Activated CD4-positive, alpha-beta T cell treated with anti-CD3 and anti-CD28 coated beads for 24 hours (primary cell): ENCODE results near the gene PKN1.
A peak's percentile ranks its signal among the peaks of the same experiment; 100 is the strongest.

ENCODE experiments used
- DNase-seq, 2 donors: peaks; one replicate each; pipeline ENCODE4 v3.0.0-alpha.2; 2020; ENCODE audit warnings: low read depth in 2 of 2

Gene PKN1

GRCh38 chr19:14406645-14407401, 26.3 kb upstream of the PKN1 start:
- DNase-seq, result no peak

- no peak for DNase-seq
These were observed 25.3 kb upstream of the PKN1 start for GRCh38 chr19:14407605-14408484.

DNA sequence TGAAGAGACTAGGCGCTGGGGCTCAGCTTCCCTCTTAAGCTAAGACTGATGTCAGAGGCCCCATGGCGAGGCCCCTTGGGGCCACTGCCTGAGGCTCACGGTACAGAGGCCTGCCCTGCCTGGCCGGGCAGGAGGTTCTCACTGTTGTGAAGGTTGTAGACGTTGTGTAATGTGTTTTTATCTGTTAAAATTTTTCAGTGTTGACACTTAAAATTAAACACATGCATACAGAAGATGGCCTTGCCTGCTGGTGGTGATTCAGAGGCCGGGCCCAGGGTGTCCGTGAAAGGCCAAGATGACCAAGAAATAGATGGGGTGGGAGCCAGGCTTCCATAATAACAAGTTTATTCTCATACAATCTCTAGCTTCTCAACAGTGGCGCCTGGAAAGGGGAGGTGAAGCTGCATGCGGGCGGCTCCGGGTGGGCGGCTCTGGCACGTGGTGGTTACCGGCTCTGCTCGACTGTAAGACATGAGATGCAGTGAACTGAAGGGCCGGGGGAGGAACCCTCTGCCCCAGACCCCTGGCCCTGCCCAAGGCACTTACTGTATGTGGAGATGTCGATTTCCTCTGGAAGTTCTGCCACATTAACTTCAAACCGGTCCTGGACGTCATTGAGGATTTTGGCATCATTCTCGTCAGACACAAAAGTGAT, 24.5 kb upstream of the PKN1 start:
- DNase-seq, result no peak

- DNase-seq, result no peak
These were observed 23.7 kb upstream of the PKN1 start for GRCh38 chr19:14409146-14410023.

- DNase-seq, result no peak
These were observed 22.7 kb upstream of the PKN1 start for GRCh38 chr19:14410091-14411051.

DNA sequence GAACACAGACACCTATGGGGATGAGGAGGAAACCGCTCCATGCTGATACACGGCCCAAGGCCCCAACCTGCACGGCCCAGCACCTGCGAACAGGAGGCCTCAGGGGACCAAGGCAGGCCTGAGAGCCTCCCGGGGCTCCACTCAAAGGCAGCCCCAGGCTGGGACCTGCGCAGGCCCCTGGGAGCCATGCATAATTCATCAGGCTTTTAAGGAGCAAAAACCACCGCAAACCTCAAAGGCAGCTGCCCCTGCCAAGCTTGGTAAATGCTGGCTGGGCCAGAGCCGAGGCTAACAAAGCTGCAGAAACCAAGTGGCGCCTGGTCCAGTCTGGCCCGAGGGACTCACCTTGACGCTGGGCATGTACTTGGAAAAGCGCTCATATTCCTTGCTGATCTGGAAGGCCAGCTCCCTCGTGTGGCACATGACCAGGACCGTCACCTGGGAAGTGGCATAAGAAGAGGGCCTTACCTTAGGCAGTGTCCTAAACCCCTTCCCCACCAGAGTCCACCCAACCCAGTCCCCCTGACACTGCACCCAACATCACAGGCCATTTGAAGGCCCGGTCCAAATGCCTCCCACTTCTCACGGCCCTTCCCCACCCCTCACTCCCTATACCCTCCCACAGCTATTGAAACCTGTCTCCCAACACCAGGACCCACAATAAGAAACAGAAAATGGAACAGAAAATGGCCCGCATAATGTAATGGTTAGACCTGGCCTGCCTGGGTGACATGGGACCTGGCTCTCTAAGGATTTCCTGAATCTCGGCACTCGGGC, 21.8 kb upstream of the PKN1 start:
- no peak for DNase-seq

DNA sequence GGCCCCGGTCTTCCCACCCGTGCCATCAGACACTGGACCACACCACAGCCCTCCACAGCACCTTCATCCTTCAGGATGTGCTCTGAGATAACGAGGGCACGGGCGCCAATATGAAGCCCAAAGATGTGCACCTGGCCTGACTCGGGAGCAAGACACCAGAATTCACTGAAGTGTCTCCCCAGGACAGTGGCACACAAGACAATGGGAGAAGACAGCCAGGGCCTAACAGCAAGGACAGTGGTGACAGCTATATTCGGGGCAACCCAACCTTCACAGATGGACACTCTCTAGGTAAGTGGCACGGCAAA, 21.2 kb upstream of the PKN1 start:
- DNase-seq, result no peak

DNA sequence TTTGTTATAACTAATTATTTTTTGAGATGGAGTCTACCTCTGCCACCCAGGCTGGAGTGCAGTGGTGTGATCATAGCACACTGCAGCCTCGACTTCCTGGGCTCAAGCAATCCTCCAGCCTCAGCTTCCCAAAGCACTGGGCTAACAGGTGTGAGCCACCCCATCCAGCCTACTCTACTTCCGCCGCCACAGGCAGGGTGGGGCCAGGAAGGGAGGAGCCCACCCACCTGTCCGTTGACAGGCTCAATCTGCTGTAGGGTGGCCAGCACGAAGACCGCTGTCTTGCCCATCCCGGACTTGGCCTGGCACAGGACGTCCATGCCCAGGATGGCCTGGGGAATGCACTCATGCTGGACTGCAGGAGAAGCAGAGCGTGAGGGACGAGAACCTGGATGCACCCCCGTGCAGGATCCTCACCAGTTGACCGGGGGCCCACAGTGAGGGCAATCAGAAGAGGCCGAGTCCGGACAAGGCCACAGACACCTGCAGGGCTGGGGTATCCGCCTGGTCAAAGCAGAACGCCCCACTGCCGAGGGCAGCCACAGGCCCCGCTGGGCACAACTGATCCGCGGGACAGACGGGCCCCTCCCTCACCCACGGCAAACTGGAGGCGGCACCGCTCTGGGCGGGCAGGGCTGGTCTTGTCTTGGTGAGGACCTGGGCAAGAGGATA, 20.6 kb upstream of the PKN1 start:
- no peak for DNase-seq

DNA sequence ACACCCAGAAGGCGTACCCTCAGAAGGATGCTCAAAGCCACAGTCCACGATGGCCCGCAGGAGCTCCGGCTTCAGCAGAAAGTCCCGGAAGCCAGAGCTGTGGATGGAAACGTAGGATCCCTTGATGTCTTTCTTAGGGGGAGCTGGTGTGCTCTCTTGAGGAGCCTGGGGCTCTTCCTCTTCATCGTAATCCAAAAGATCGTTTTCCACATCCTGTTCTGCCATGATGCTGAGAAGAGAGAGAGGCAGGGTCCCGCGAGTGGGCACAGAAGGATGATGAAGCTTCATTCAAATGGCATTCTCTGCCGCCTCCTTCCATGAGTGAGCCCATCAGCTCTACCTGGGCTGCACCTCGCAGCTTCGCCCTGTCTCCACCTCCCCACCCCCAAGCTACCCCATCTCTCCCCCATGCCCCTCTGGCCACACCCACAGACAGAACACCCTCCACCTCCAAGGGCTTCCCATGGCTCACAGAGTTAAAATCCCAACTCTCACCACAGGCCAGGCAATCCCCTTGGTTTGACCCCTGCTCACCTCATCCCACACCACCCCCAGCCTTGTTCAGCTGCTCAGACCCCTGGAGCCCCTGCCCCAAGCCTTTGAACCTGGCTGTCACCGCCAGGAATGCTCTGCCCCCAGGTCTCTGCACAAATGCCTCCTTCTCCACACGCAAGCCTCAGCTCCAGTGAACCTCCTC, 20.0 kb upstream of the PKN1 start:
- no peak for DNase-seq

- DNase-seq, result no peak
These were observed 19.4 kb upstream of the PKN1 start for GRCh38 chr19:14413693-14414181.

- no peak for DNase-seq
These were observed 18.0 kb upstream of the PKN1 start for GRCh38 chr19:14414926-14415690.

DNA sequence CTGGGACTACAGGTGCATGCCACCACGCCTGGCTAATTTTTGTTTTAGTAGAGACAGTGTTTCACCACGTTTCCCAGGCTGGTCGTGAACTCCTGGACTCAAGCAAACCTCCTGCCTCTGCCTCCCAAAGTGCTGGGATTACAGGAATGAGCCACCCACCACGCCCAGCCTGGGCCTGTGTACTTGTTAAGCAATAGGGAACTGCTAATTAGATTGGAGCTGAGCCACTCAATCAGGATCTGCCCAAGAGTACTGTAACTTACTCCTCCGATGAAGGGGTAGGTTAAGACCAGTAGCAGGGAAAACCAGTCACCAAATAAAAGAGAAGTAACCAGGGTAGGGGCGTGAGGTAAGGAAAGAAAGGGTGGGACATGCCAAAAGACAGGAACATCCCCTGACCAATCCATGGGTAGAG, 16.3 kb upstream of the PKN1 start:
- DNase-seq, result no peak

DNA sequence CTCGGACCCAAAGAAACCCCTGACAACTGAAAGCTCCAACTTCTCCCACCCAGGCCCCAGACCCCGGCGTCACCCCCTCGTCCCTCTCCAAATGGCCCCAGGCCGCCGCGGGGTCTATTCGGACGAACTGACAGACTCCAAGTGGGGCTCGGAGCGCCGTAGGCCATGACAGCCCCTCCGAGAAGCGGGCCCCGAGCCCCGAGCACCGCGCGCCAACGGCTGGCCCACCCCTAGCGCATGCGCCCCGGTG, 14.3 kb upstream of the PKN1 start:
- DNase-seq, result peak in 1 of 2 donors; percentile 81

DNA sequence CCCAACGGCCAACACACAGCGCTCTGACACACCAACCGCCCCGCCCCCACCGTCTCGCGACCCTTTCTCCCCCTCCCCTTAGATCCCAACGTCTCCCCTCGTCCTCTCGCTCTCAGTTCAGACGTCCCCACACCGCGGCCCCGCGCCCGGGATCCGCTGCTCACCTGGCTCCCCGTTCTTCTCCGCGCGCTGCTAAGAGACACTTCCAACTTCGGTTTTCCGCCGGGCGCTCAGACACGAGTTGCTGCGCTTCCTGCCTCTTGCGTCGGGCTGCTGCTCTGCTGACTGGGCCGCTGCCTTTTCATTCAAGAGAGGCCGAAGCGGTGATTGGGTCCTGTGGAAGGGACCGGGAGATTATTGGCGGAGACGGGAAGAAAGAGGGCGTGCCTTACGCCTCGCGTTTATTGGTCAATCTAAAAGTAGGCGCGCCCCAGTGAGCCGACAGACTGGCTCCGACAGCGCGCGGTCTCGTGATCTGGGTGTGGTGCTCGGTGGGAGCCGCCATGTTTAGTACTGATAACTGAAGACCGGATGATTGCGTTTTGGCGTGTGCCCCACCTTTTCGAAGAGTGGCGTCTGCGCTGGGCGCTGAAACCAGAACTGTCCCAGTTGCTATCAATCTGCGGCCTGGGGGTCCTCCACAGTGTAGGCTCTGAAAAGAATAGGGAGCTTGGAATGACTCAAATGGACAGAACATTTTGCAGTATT, 13.8 kb upstream of the PKN1 start, which contains the start of gene DDX39A:
Gene DDX39A (minus strand): TSS at position 236 of the 708 bp plus-strand sequence. CDS start 6,121 bp downstream, outside the sequence.
- peak; percentile 91 to 92 for DNase-seq

DNA sequence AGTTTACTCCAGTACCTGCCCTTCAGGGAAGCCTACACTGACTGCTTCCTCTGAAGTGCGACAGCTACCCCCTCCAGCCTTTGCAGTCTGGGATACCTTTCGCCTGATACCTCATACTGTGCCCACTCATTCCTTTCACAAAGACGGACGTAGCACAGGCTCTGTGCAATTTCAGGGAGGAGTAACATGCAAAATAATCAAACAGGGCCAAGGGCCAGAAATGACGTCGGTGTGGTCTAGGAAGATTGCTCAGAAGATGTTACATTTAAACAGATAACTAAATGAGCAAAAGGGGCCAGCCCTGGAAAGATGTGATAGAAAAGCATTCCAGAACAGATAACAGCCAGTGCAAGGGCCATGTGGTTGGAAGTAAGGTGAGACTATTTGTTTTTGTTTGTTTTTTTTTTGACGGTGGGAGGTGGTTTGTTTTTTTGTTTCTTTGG, 7.4 kb upstream of the PKN1 start:
- no peak for DNase-seq

- DNase-seq, result no peak
These were observed 5.6 kb upstream of the PKN1 start for GRCh38 chr19:14427461-14427860.

DNA sequence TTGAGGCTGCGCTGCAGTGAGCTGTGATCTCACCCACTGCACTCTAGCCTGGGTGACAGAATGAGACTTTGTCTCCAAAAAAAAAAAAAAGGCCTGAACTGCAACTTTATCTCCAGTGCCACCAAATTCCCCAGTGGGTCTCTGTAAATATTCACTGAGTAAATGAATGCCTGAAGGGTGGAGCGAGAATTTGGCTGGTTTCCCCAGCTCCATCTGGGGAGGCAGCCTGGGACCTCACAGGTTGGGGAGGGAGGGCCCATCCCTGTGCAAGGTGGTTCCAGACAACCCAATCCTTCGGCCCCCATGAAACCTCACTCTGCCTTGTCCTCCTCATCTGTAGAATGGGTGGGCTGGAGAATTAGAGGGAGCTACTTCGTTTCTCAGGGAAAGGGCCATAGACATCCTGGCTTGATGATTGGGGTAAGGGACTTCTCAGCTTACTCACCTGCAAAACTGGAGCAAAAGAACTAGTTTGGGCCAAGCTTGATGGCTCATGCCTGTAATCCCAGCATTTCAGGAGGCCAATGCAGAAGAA, 4.2 kb upstream of the PKN1 start:
- no peak for DNase-seq
